ENCODE measurements around the gene FER.

Gene FER

DNA sequence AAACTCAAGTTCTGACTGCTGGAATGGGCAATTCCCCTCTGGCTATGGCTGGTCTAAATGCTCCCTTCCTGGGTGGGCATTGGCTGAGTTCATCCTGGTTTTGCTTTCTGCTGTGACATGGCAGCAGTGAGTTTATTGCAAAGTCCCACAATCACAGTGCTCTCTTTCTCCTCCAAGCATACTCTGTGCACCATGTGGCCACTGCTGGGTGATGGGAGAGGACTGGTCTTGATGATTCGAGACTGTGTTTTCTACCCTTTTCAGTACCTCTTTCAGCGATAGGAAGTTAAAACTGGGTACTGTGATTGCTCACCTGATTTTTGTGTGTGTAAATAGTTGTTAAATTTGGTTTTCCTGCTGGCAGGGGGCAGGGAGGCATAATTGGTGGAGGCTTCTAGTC lies 49.7 kb downstream of the FER start:
- in situ Hi-C loops (cut with HindIII; ENCODE audit: low pct_ligation_motif_present, low sequenced_read_pairs) = no loop called here
- no peak for DNase-seq
- TF ChIP-seq, protein P1, sequence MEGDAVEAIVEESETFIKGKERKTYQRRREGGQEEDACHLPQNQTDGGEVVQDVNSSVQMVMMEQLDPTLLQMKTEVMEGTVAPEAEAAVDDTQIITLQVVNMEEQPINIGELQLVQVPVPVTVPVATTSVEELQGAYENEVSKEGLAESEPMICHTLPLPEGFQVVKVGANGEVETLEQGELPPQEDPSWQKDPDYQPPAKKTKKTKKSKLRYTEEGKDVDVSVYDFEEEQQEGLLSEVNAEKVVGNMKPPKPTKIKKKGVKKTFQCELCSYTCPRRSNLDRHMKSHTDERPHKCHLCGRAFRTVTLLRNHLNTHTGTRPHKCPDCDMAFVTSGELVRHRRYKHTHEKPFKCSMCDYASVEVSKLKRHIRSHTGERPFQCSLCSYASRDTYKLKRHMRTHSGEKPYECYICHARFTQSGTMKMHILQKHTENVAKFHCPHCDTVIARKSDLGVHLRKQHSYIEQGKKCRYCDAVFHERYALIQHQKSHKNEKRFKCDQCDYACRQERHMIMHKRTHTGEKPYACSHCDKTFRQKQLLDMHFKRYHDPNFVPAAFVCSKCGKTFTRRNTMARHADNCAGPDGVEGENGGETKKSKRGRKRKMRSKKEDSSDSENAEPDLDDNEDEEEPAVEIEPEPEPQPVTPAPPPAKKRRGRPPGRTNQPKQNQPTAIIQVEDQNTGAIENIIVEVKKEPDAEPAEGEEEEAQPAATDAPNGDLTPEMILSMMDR (IDR thresholded peaks at IDR 0.05; ENCODE audit: low read depth, low read length, missing control alignments) = no peak
- Histone ChIP-seq H3K27ac (no peak overlapping the region), H3K27me3 (replicated peaks) (no peaks in the 10 kb centered on the region), H3K36me3 (replicated peaks) (no peaks in the 10 kb centered on the region), H3K4me3 (ENCODE audit: low read depth, low read length) (no peak overlapping the region)

DNA sequence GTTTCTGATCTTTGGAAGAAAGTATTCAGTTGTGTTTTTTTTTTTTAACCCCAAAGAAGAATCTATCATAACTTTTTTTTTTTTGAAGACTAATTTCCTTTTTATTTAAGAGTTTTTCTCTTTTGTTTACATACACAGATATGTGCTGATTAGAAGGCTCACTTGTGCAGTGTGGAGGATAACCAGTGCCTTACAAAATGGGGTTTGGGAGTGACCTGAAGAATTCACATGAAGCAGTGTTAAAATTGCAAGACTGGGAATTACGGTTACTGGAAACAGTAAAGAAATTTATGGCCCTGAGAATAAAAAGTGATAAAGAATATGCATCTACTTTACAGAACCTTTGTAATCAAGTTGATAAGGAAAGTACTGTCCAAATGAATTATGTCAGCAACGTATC lies 50.3 kb downstream of the FER start:
- Histone ChIP-seq H3K27ac (no peak overlapping the region), H3K4me3 (ENCODE audit: low read depth, low read length) (no peak overlapping the region), H3K36me3 (replicated peaks) (no peaks in the 10 kb centered on the region), H3K27me3 (replicated peaks) (no peaks in the 10 kb centered on the region)
- in situ Hi-C loops (cut with HindIII; ENCODE audit: low pct_ligation_motif_present, low sequenced_read_pairs) = no loop called here
- TF ChIP-seq, protein P1 (IDR thresholded peaks at IDR 0.05; ENCODE audit: low read depth, low read length, missing control alignments) = no peak
- DNase-seq = no peak

DNA sequence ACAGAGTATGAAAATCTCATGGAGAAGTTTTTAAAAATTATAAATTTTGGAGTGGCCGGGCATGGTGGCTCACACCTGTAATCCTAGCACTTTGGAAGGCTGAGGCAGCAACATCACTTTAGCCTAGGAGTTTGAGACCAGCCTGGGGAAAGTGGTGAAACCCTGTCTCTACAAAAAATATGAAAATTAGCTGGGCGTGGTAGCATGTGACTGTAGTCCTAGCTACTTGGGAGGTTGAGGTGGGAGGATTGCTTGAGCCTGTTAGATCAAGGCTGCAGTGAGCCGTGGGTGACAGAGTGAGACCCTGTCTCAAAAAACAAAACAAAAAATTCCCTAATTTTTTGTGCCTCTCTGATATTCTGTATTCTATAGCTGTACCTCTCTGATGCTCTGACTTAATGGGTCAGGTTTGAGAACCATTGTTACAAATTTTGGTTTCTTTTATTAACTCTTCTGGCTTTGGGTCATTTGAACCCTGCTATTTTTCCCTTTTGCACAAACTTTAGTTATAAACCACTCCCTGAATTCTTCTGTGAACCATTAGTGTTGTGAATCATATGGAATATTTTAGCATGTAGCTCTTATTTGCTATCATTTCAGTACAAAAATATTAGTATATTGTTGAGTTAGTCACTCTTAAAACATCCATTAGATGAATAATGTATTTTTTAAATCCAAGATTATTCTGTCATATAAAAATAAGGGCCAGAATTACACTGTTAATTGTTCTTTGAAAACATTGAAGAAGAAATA lies 51.0 kb downstream of the FER start:
- Histone ChIP-seq H3K36me3 (replicated peaks) (no peaks in the 10 kb centered on the region), H3K27ac (peak overlapping the region; percentile 52), H3K4me3 (ENCODE audit: low read depth, low read length) (no peak overlapping the region), H3K27me3 (replicated peaks) (no peaks in the 10 kb centered on the region)
- DNase-seq = no peak
- in situ Hi-C loops (cut with HindIII; ENCODE audit: low pct_ligation_motif_present, low sequenced_read_pairs) = no loop called here
- TF ChIP-seq, protein P1 (IDR thresholded peaks at IDR 0.05; ENCODE audit: low read depth, low read length, missing control alignments) = no peak

- no peak for DNase-seq
- Histone ChIP-seq H3K36me3 (replicated peaks) (no peaks in the 10 kb centered on the region), H3K27ac (peak overlapping the region; percentile 55), H3K27me3 (replicated peaks) (no peaks in the 10 kb centered on the region), H3K4me3 (ENCODE audit: low read depth, low read length) (no peak overlapping the region)
- TF ChIP-seq, protein P1 (IDR thresholded peaks at IDR 0.05; ENCODE audit: low read depth, low read length, missing control alignments) = no peak
- in situ Hi-C loops (cut with HindIII; ENCODE audit: low pct_ligation_motif_present, low sequenced_read_pairs) = no loop called here
Observed at GRCh38 chr5:108801301-108801700, 53.6 kb downstream of the FER start.

DNA sequence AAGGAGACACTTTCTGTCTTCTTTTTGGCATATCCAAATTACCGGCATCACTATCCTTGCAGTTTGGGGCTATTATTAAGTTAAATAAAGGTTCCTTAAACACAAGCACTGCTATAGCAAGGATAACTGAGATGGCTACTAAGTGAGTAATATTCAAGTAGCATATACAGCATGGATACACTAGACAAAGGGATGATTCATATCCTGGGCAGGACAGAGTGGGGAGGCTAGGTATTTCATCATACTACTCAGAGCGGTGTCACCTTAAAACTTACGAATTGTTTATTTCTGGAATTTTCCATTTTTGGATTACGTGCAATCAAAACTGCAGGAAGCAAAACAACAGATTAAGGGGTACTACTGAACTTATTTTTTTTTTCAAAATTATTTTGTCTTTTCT lies 54.1 kb downstream of the FER start:
- no peaks in the 10 kb centered on the region for H3K27me3 ChIP-seq (replicated peaks)
- TF ChIP-seq, protein P1 (IDR thresholded peaks at IDR 0.05; ENCODE audit: low read depth, low read length, missing control alignments) = no peak
- in situ Hi-C loops (cut with HindIII; ENCODE audit: low pct_ligation_motif_present, low sequenced_read_pairs) = no loop called here
- H3K36me3 ChIP-seq (replicated peaks) = no peaks in the 10 kb centered on the region
- H3K27ac ChIP-seq = peak overlapping the region; percentile 55
- DNase-seq = peak; percentile 88
- H3K4me3 ChIP-seq (ENCODE audit: low read depth, low read length) = no peak overlapping the region

DNA sequence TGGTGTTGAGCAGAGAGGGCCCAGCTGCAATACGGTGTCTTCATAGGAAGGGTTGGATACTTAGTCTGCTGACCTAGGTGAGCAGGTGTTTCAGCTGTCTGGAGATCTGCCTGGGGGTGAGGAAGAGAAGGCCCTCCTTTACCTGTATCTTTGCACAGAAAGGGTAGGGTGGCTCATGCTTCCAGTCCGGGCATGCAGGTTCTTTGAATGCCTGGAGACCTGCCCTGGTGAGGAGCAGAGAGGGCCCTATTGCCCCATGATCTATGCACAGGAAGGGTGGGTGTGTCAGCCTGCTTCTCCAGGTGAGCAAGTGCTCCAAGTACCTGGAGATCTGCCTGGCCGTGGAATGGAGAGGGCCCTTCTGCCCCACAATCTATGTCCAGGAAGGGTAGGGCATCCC lies 63.0 kb downstream of the FER start:
- DNase-seq = no peak
- TF ChIP-seq, protein P1 (IDR thresholded peaks at IDR 0.05; ENCODE audit: low read depth, low read length, missing control alignments) = no peak
- in situ Hi-C loops (cut with HindIII; ENCODE audit: low pct_ligation_motif_present, low sequenced_read_pairs) = no loop called here

More for the DNA sequence above, 63.0 kb downstream of the FER start:
- no peaks in the 10 kb centered on the region for H3K36me3 ChIP-seq (replicated peaks)
- H3K27ac ChIP-seq = no peak overlapping the region
- H3K27me3 ChIP-seq (replicated peaks) = no peaks in the 10 kb centered on the region
- H3K4me3 ChIP-seq (ENCODE audit: low read depth, low read length) = no peak overlapping the region

Data from brain microvascular endothelial cell (primary cell).